Stomach (tissue), 9 donors: ENCODE results near the gene FXYD2. TPM values are rescaled to one million over a fixed set of nuclear protein-coding genes. Genes with fewer than 3 reads are reported as not detected.

Experiments used
- DNase-seq, 2 donors: peaks; one replicate each; pipeline versions ENCODE4 v3.0.0 to v3.0.0-alpha.2; 2013 to 2019
- H3K27ac ChIP-seq, 5 donors: fragments of 200-600 bp in 4 of 5; sonication (generic) in 4 of 5; one replicate each; pipeline ENCODE4 v1.5.1; 2013 to 2019; ENCODE audit warnings: mild to moderate bottlenecking in 1 of 5, moderate library complexity in 1 of 5
- H3K27me3 ChIP-seq, 3 donors: fragments of 200-600 bp; sonication (generic); one replicate each; pipeline ENCODE4 v1.5.1; 2017 to 2019; ENCODE audit warnings: mixed run types in 1 of 3
- H3K36me3 ChIP-seq, 4 donors: fragments of 200-600 bp; sonication (generic); 1 replicate in 3 of 4; 2 replicates in 1 of 4; pipeline ENCODE4 v1.5.1; 2016 to 2019
- H3K4me1 ChIP-seq, 4 donors: fragments of 200-600 bp; sonication (generic); one replicate each; pipeline ENCODE4 v1.5.1; 2016 to 2019
- H3K4me3 ChIP-seq, 4 donors: fragments of 200-600 bp; sonication (generic) in 3 of 4; one replicate each; pipeline ENCODE4 v1.5.1; 2016 to 2019; ENCODE audit warnings: mild to moderate bottlenecking in 1 of 4
- H3K9me3 ChIP-seq, 4 donors: fragments of 200-600 bp; sonication (generic); one replicate each; pipeline ENCODE4 v1.5.1; 2016 to 2019
- CTCF ChIP-seq, 7 experiments: fragments of 450-650 bp in 4 of 7; fragments of 200-600 bp in 3 of 7; sonication (generic) in 3 of 7; IDR thresholded peaks; one replicate each; pipeline ENCODE4 v1.5.1; 2016 to 2019; ENCODE audit warnings: antibody characterized with exemption in 7 of 7, control low read depth in 2 of 7, mild to moderate bottlenecking in 1 of 7
- EP300 ChIP-seq: sonication (generic); formaldehyde crosslinking; IDR thresholded peaks from one replicate; pipeline ENCODE4 v1.6.1; 2017; ENCODE audit warnings: antibody characterized with exemption
- POLR2A ChIP-seq, 4 donors: fragments of 450-650 bp; IDR thresholded peaks; one replicate each; pipeline ENCODE4 v1.6.1; 2016; ENCODE audit warnings: antibody characterized with exemption in 4 of 4, control low read depth in 2 of 4, mild to moderate bottlenecking in 1 of 4, moderate library complexity in 1 of 4
- POLR2AphosphoS5 ChIP-seq, 3 donors: sonication (generic); formaldehyde crosslinking; IDR thresholded peaks; one replicate each; pipeline ENCODE4 v1.6.1; 2016; ENCODE audit warnings: antibody characterized with exemption in 3 of 3
- WGBS, 5 donors: extraction: QIAGEN DNeasy Blood & Tissue Kit in 3 of 5; methylation state at CpG; one replicate each; pipeline versions ENCODE4 v1.1.5 to v1.1.7; 2013 to 2018; 5-methylcytosine and 5-hydroxymethylcytosine counted together
- intact Hi-C: fragments of 100-400 bp; cut with DNase I; formaldehyde crosslinking; loops from one replicate; pipeline ENCODE4 v1.15.1; 2023; ENCODE audit warnings: low total_unique reads
- polyA plus RNA-seq, 3 donors: library from polyadenylated mRNA; stranded (reverse); fragments of 200-250 nt; gene quantifications; one replicate each; pipeline ENCODE4 v1.2.3, GENCODE V29; 2013
- total RNA-seq, 5 donors: library from RNA; depleted of rRNA; stranded (reverse); fragments of >200 nt; gene quantifications; one replicate each; pipeline versions ENCODE4 v1.1.0 to v1.2.3, GENCODE V29; 2014 to 2016
- donor health status: healthy with polysubstance abuse.
- donor health status: Bipolar disorder and iron deficiency.
- donor health status: healthy.

The FXYD2 gene
- total and polyA plus RNA-seq, 8 donors = 0.45 to 7.8 (median 4.0) TPM; not detected in 3

GRCh38 chr11:117829369-117829725 lies 4.8 kb upstream of the FXYD2 start:
- Histone ChIP-seq H3K27me3 (peaks cover 0 to 15% (median 0%) of the 10 kb centered on the region in 3 donors), H3K36me3 (no peaks in the 10 kb centered on the region), H3K4me1 (peaks cover 21 to 64% (median 49%) of the 10 kb centered on the region in 4 donors), H3K4me3 (no peak overlapping the region), H3K9me3 (no peaks in the 10 kb centered on the region), H3K27ac (peak overlapping the region; percentile 39 to 73 (median 59))
- WGBS, 5 donors = 69 to 85% (median 74%) methylated on average over 5 to 7 of the region's 7 CpGs; no CpG with 5 or more reads in 1 of the 5 donors
- TF ChIP-seq POLR2A (IDR thresholded peaks at IDR 0.05) = no peak
- TF ChIP-seq POLR2AphosphoS5 (IDR thresholded peaks at IDR 0.05) = no peak
- no peak for DNase-seq
- intact Hi-C loops = no loop called here

GRCh38 chr11:117828611-117829368 lies 4.2 kb upstream of the FXYD2 start:
- WGBS, 5 donors = 62 to 82% (median 64%) methylated on average over 4 to 16 of the region's 16 CpGs
- intact Hi-C loops = no loop called here
- Histone ChIP-seq H3K9me3 (no peaks in the 10 kb centered on the region), H3K4me3 (no peak overlapping the region), H3K4me1 (peaks cover 19 to 67% (median 51%) of the 10 kb centered on the region in 4 donors), H3K27ac (peak overlapping the region; percentile 39 to 73 (median 59)), H3K27me3 (peaks cover 0 to 15% (median 0%) of the 10 kb centered on the region in 3 donors), H3K36me3 (no peaks in the 10 kb centered on the region)
- peak; percentile 42 to 86 for DNase-seq
- TF ChIP-seq EP300 (no peak), POLR2AphosphoS5 (IDR thresholded peaks at IDR 0.05) (peak in 1 of 3 donors; percentile 50)

GRCh38 chr11:117827521-117828511 lies 3.3 kb upstream of the FXYD2 start:
- peak overlapping the region in 4 of 5 donors; percentile 57 to 73 (median 62) for H3K27ac ChIP-seq
- WGBS, 5 donors = 60 to 78% (median 71%) methylated on average over 11 to 15 of the region's 15 CpGs

GRCh38 chr11:117826832-117827231 lies 2.3 kb upstream of the FXYD2 start:
- no peak overlapping the region for H3K4me3 ChIP-seq
- H3K4me1 ChIP-seq = peaks cover 11 to 75% (median 52%) of the 10 kb centered on the region in 4 donors
- peak in 1 of 2 donors; percentile 11 for DNase-seq
- no peaks in the 10 kb centered on the region for H3K36me3 ChIP-seq
- no peak overlapping the region for H3K27ac ChIP-seq
- peaks cover 0 to 22% (median 0%) of the 10 kb centered on the region in 3 donors for H3K27me3 ChIP-seq
- 69 to 75% (median 73%) methylated on average over 3 of the region's 3 CpGs for WGBS, 5 donors
- intact Hi-C loops = no loop called here
- no peak for TF ChIP-seq POLR2A (IDR thresholded peaks at IDR 0.05)
- TF ChIP-seq POLR2AphosphoS5 (IDR thresholded peaks at IDR 0.05) = no peak
- TF ChIP-seq CTCF (IDR thresholded peaks at IDR 0.05) = no peak
- no peak for TF ChIP-seq EP300
- no peaks in the 10 kb centered on the region for H3K9me3 ChIP-seq

More at GRCh38 chr11:117827521-117828511, 3.3 kb upstream of the FXYD2 start:
- Histone ChIP-seq H3K36me3 (no peaks in the 10 kb centered on the region), H3K4me3 (no peak overlapping the region), H3K4me1 (peaks cover 11 to 71% (median 50%) of the 10 kb centered on the region in 4 donors), H3K27me3 (peaks cover 0 to 15% (median 0%) of the 10 kb centered on the region in 3 donors), H3K9me3 (no peaks in the 10 kb centered on the region)
- peak; percentile 24 to 55 for DNase-seq
- TF ChIP-seq CTCF (IDR thresholded peaks at IDR 0.05) (no peak), POLR2A (IDR thresholded peaks at IDR 0.05) (no peak), EP300 (no peak), POLR2AphosphoS5 (IDR thresholded peaks at IDR 0.05) (no peak)
- intact Hi-C loops = no loop called here

GRCh38 chr11:117826190-117826570 lies 1.6 kb upstream of the FXYD2 start:
- Histone ChIP-seq H3K27me3 (peaks cover 0 to 29% (median 0%) of the 10 kb centered on the region in 3 donors), H3K9me3 (no peaks in the 10 kb centered on the region), H3K27ac (no peak overlapping the region), H3K4me3 (no peak overlapping the region), H3K36me3 (no peaks in the 10 kb centered on the region), H3K4me1 (peaks cover 11 to 73% (median 52%) of the 10 kb centered on the region in 4 donors)
- intact Hi-C loops = no loop called here
- TF ChIP-seq POLR2AphosphoS5 (IDR thresholded peaks at IDR 0.05) = no peak
- WGBS, 5 donors = 42 to 58% (median 56%) methylated on average over 9 to 10 of the region's 10 CpGs
- peak; percentile 20 to 25 for DNase-seq
